Neuronal stem cell (in vitro differentiated cells): ENCODE measurements around the gene TBPL1.

Source experiments
- DNase-seq: peaks from one replicate; pipeline ENCODE4 v3.0.0-alpha.2; 2013; ENCODE audit warnings: low spot score
- H2AFZ ChIP-seq: one replicate; pipeline ENCODE4 v1.6.1; 2013; ENCODE audit warnings: mild to moderate bottlenecking, low read length, inconsistent platforms
- H2AK5ac ChIP-seq: 2 replicates; pipeline ENCODE4 v1.6.1; 2013; ENCODE audit warnings: low read depth, mild to moderate bottlenecking, inconsistent platforms, low read length, moderate library complexity, mixed read lengths
- H2BK120ac ChIP-seq: 2 replicates; pipeline ENCODE4 v1.6.1; 2013; ENCODE audit warnings: low read depth, mild to moderate bottlenecking, inconsistent platforms, low read length, moderate library complexity, mixed read lengths
- H2BK12ac ChIP-seq: one replicate; pipeline ENCODE4 v1.6.1; 2013; ENCODE audit warnings: low read length, inconsistent platforms
- H2BK15ac ChIP-seq: 2 replicates; pipeline ENCODE4 v1.6.1; 2013; ENCODE audit warnings: mild to moderate bottlenecking, low read length, inconsistent platforms, mixed read lengths
- H2BK5ac ChIP-seq: one replicate; pipeline ENCODE4 v1.6.1; 2013; ENCODE audit warnings: inconsistent platforms, mild to moderate bottlenecking, low read length, moderate library complexity
- H3K14ac ChIP-seq: one replicate; pipeline ENCODE4 v1.6.1; 2013; ENCODE audit warnings: low read length, inconsistent platforms
- H3K18ac ChIP-seq: 2 replicates; pipeline ENCODE4 v1.6.1; 2013; ENCODE audit warnings: low read length, inconsistent platforms
- H3K23ac ChIP-seq: 2 replicates; pipeline ENCODE4 v1.6.1; 2013; ENCODE audit warnings: low read depth, mild to moderate bottlenecking, mixed read lengths, low read length, inconsistent platforms; ENCODE audit not compliant: poor library complexity
- H3K27ac ChIP-seq: replicated peaks from 3 replicates; pipeline ENCODE4 v1.5.1; 2013; ENCODE audit warnings: low read length, inconsistent platforms
- H3K27me3 ChIP-seq, 3 experiments: 2 replicates each; pipeline ENCODE4 v1.6.1; 2013; ENCODE audit warnings: low read length in 3 of 3, mild to moderate bottlenecking in 2 of 3, inconsistent platforms in 1 of 3, low read depth in 1 of 3, mixed read lengths in 1 of 3, moderate library complexity in 1 of 3; ENCODE audit not compliant: control insufficient read depth in 3 of 3, insufficient read depth in 3 of 3
- H3K36me3 ChIP-seq, 2 donors: replicated peaks in 1 of 2; 2 replicates each; pipeline ENCODE4 v1.6.1; 2013; ENCODE audit warnings: low read length in 2 of 2; ENCODE audit not compliant: control insufficient read depth in 2 of 2, insufficient read depth in 2 of 2
- H3K4ac ChIP-seq: 2 replicates; pipeline ENCODE4 v1.6.1; 2013; ENCODE audit warnings: inconsistent platforms, mild to moderate bottlenecking, low read length, moderate library complexity
- H3K4me1 ChIP-seq, 2 donors: 1 replicate in 1 of 2; 2 replicates in 1 of 2; pipeline ENCODE4 v1.6.1; 2013; ENCODE audit warnings: low read length in 2 of 2, low read depth in 1 of 2; ENCODE audit not compliant: control insufficient read depth in 2 of 2, insufficient read depth in 1 of 2
- H3K4me2 ChIP-seq: one replicate; pipeline ENCODE4 v1.6.1; 2013; ENCODE audit warnings: mild to moderate bottlenecking, low read length, inconsistent platforms; ENCODE audit not compliant: insufficient read depth, poor library complexity, severe bottlenecking
- H3K4me3 ChIP-seq, 2 donors: 2 replicates each; pipeline ENCODE4 v1.5.1; 2013; ENCODE audit warnings: low read length in 2 of 2, mild to moderate bottlenecking in 2 of 2, inconsistent platforms in 1 of 2, moderate library complexity in 1 of 2
- H3K79me1 ChIP-seq: one replicate; pipeline ENCODE4 v1.6.1; 2013; ENCODE audit warnings: low read depth, mild to moderate bottlenecking, inconsistent platforms, low read length, moderate library complexity
- H3K9ac ChIP-seq: one replicate; pipeline ENCODE4 v1.6.1; 2013; ENCODE audit warnings: mild to moderate bottlenecking, low read depth, low read length, inconsistent platforms; ENCODE audit not compliant: poor library complexity
- H3K9me3 ChIP-seq, 2 donors: replicated peaks in 1 of 2; 2 replicates each; pipeline versions ENCODE3 to v1.6.1; 2013; ENCODE audit warnings: low read length in 2 of 2, mild to moderate bottlenecking in 2 of 2, inconsistent platforms in 1 of 2, low read depth in 1 of 2, mixed read lengths in 1 of 2, moderate library complexity in 1 of 2; ENCODE audit not compliant: control insufficient read depth in 2 of 2, insufficient read depth in 1 of 2
- H4K8ac ChIP-seq: one replicate; pipeline ENCODE4 v1.6.1; 2013; ENCODE audit warnings: low read depth, mild to moderate bottlenecking, inconsistent platforms, low read length, moderate library complexity
- H4K91ac ChIP-seq: one replicate; pipeline ENCODE4 v1.6.1; 2013; ENCODE audit warnings: low read length, low read depth, mild to moderate bottlenecking, inconsistent platforms; ENCODE audit not compliant: poor library complexity
- WGBS, 2 donors: extraction: QIAGEN DNeasy Blood & Tissue Kit; methylation state at CpG; one replicate each; pipeline ENCODE4 v1.1.7; 2013; ENCODE audit warnings: missing lambda C conversion rate in 2 of 2, mixed read lengths in 1 of 2; ENCODE audit not compliant: insufficient read length in 2 of 2, insufficient replicate concordance in 1 of 2; ENCODE audit errors: extremely low coverage in 2 of 2; 5-methylcytosine and 5-hydroxymethylcytosine counted together

The TBPL1 gene

GRCh38 chr6:133983099-133983939 lies 30.3 kb downstream of the TBPL1 start:
- 100% methylated on average over 1 of the region's 9 CpGs; no CpG with 5 or more reads in 1 of the 2 donors for WGBS, 2 donors
- Histone ChIP-seq H2BK12ac (no peak overlapping the region), H3K27me3 (no peaks in the 10 kb centered on the region)

DNA sequence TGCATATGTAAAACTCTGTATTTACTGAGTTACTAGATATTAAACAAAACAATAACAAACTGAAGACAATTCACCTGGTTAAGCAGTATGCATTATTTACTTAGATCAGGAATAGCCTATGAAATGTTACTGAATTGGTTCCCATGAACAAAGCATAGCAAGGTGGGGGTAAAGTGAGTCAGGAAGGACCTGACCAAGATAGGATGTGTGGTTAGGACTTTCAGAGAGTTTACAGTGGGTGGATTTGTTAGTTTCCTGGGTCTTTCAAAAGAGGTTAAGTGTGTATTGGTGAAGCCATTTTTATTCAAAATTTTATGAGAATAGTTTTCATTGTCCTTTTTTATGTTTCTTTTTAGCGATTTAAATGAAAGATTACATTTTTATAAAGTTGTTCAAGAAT lies 32.9 kb downstream of the TBPL1 start:
- Histone ChIP-seq H2BK5ac (no peak overlapping the region), H3K18ac (no peak overlapping the region), H2BK12ac (no peak overlapping the region), H3K23ac (no peak overlapping the region), H3K14ac (no peak overlapping the region), H3K27ac (no peak overlapping the region), H4K91ac (no peak overlapping the region), H3K79me1 (no peaks in the 10 kb centered on the region), H3K4me2 (no peak overlapping the region), H2AFZ (no peak overlapping the region), H3K4me1 (peaks cover 0 to 2% of the 10 kb centered on the region in 2 donors), H2AK5ac (no peak overlapping the region), H2BK15ac (no peak overlapping the region), H3K4me3 (no peak overlapping the region), H3K9me3 (no peaks in the 10 kb centered on the region), H3K36me3 (peaks cover 3 to 95% of the 10 kb centered on the region in 2 donors), H3K27me3 (no peaks in the 10 kb centered on the region), H3K4ac (no peak overlapping the region), H3K9ac (no peak overlapping the region), H2BK120ac (no peak overlapping the region), H4K8ac (no peak overlapping the region)
- WGBS, 2 donors, result no CpG with 5 or more reads among the region's 1 CpG
- no peak for DNase-seq

More at GRCh38 chr6:133983099-133983939, 30.3 kb downstream of the TBPL1 start:
- Histone ChIP-seq H3K4me1 (no peaks in the 10 kb centered on the region), H3K27ac (no peak overlapping the region), H3K4me2 (no peak overlapping the region), H3K18ac (no peak overlapping the region), H3K4me3 (no peak overlapping the region), H3K79me1 (no peaks in the 10 kb centered on the region), H2BK120ac (no peak overlapping the region), H3K23ac (no peak overlapping the region), H3K9me3 (no peaks in the 10 kb centered on the region), H3K9ac (no peak overlapping the region), H2AFZ (no peak overlapping the region), H4K91ac (no peak overlapping the region), H3K4ac (no peak overlapping the region), H2AK5ac (no peak overlapping the region), H2BK5ac (no peak overlapping the region), H2BK15ac (no peak overlapping the region), H3K36me3 (peaks cover 1 to 83% of the 10 kb centered on the region in 2 donors), H4K8ac (no peak overlapping the region), H3K14ac (no peak overlapping the region)
- DNase-seq, result no peak

DNA sequence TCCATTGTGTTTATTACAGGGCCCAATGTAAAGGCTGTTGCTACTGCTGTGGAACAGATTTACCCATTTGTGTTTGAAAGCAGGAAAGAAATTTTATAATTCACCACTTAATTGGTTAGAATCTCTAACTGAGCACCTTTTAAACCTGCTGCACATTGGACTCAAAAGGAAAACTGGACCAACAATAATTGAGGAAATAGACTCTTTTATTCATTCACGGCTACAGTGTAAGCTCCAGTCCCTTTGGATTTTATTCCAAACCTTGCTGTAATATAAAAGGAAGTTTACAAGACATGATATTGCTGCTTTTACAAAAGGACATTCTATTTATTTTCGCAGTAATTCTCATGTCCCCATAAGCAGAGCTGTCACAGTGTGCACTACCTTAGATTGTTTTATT lies 33.9 kb downstream of the TBPL1 start:
- H3K27ac ChIP-seq, result no peak overlapping the region
- no peak overlapping the region for H3K14ac ChIP-seq
- no peaks in the 10 kb centered on the region for H3K79me1 ChIP-seq
- no CpG with 5 or more reads among the region's 2 CpGs for WGBS, 2 donors
- H3K18ac ChIP-seq, result no peak overlapping the region
- H3K4me1 ChIP-seq, result peaks cover 0 to 2% of the 10 kb centered on the region in 2 donors
- H2AFZ ChIP-seq, result no peak overlapping the region
- no peak overlapping the region for H2BK12ac ChIP-seq
- DNase-seq, result no peak
- H3K4ac ChIP-seq, result no peak overlapping the region
- no peaks in the 10 kb centered on the region for H3K27me3 ChIP-seq
- H3K9me3 ChIP-seq, result no peaks in the 10 kb centered on the region
- no peak overlapping the region for H4K91ac ChIP-seq
- H3K9ac ChIP-seq, result no peak overlapping the region
- no peak overlapping the region for H4K8ac ChIP-seq
- no peak overlapping the region for H2AK5ac ChIP-seq
- H2BK120ac ChIP-seq, result no peak overlapping the region
- no peak overlapping the region for H2BK5ac ChIP-seq
- H3K23ac ChIP-seq, result no peak overlapping the region
- H3K4me2 ChIP-seq, result no peak overlapping the region
- no peak overlapping the region for H3K4me3 ChIP-seq
- H3K36me3 ChIP-seq, result peaks cover 3 to 90% of the 10 kb centered on the region in 2 donors
- no peak overlapping the region for H2BK15ac ChIP-seq

- no peaks in the 10 kb centered on the region for H3K27me3 ChIP-seq
- no peaks in the 10 kb centered on the region for H3K79me1 ChIP-seq
- H4K8ac ChIP-seq, result no peak overlapping the region
- H3K4me1 ChIP-seq, result peaks cover 0 to 2% of the 10 kb centered on the region in 2 donors
- H4K91ac ChIP-seq, result no peak overlapping the region
- no peak overlapping the region for H2BK12ac ChIP-seq
- no peak for DNase-seq
- peaks cover 9 to 64% of the 10 kb centered on the region in 2 donors for H3K36me3 ChIP-seq
- no peak overlapping the region for H2BK15ac ChIP-seq
- H3K9ac ChIP-seq, result no peak overlapping the region
- no peaks in the 10 kb centered on the region for H3K9me3 ChIP-seq
- H3K4ac ChIP-seq, result no peak overlapping the region
- no peak overlapping the region for H3K27ac ChIP-seq
- no CpG with 5 or more reads among the region's 2 CpGs for WGBS, 2 donors
- H2AFZ ChIP-seq, result no peak overlapping the region
- H2BK120ac ChIP-seq, result no peak overlapping the region
- no peak overlapping the region for H2AK5ac ChIP-seq
- H3K4me3 ChIP-seq, result no peak overlapping the region
- no peak overlapping the region for H3K14ac ChIP-seq
- H3K18ac ChIP-seq, result no peak overlapping the region
- no peak overlapping the region for H3K23ac ChIP-seq
- H2BK5ac ChIP-seq, result no peak overlapping the region
- no peak overlapping the region for H3K4me2 ChIP-seq
These were observed 36.5 kb downstream of the TBPL1 start for GRCh38 chr6:133989525-133989924.
